HG02759 (cell line): Measurements from ENCODE around the gene CTSG.
"Not testable (repeated sequence)": the region's sequence is repeated elsewhere in the genome, so short reads cannot be mapped to it uniquely, and the experiment has no call there.

Experiments used
- ATAC-seq: cut with Tn5 transposase; IDR thresholded peaks from one replicate; pipeline ENCODE4 v1.9.1; 2021; ENCODE audit warnings: mild to moderate bottlenecking, moderate library complexity; ENCODE audit not compliant: unreplicated experiment

CTSG gene

GRCh38 chr14:24549064-24549463 is 27.0 kb downstream of the CTSG start:
- ATAC-seq: not testable (repeated sequence)

DNA sequence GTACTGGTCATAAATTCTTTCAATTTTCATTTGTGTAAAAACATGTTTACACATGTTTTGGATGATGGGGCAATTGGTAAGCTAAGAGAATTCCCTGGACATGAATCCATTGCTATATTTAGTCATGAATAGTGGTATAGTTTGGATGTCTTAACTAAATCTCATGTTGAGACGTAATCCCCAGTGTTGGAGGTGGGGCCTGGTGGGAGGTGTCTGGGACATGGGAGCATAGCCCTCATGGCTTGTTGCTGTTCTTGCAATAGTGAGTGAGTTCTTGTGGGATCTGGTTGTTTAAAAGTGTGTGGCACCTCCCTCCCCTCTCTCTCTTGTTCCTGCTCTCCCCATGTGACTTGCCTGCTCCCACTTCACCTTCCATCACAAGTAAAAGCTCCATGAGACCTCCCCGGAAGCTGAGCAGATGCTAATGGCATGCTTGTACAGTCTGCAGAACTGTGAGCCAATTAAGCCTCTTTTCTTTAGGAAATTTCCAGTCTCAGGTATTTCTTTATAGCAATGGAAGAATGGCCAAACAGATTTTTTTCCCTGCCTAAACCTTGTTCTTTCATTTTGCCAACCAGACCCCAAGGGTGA is 33.6 kb downstream of the CTSG start:
- no peak for ATAC-seq

DNA sequence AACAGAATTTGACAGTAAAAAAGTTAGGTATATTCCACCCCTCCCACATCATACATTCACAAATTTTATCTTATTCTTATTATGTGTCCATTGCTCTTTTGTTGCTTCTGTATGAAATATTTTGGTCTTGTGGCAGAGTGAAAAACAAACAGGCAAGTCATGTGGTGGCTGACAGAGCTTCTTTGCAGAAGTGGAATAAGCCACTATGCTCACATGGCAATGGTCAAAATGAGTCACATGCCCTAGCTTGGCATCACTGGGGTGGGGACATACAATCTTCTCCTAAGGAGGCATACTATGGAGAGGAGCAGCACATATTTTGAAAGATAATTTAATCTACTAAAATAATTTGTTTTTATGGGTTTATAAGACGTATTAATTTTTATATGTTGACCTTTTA is 40.3 kb downstream of the CTSG start:
- ATAC-seq: peak; percentile 56

DNA sequence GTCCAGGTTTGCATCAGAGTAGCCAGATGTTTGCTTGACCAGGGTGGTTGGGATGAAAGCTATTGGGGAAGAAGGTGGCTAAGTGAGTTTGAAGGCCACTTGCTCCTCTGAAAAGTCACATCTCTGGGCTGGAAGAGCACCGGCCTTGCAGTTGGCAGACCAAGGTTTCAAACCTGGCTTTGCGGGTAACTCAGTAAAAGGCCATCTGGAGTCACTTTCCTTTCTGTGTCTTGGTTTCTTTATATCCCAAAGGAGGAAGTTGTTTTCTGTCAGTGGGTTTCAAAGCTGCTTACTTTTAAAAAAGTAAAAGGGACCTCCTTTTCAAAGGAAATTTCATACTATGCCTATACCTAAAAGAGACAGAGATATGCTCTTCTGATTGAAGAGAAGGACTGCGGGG is 41.8 kb downstream of the CTSG start:
- ATAC-seq: no peak

DNA sequence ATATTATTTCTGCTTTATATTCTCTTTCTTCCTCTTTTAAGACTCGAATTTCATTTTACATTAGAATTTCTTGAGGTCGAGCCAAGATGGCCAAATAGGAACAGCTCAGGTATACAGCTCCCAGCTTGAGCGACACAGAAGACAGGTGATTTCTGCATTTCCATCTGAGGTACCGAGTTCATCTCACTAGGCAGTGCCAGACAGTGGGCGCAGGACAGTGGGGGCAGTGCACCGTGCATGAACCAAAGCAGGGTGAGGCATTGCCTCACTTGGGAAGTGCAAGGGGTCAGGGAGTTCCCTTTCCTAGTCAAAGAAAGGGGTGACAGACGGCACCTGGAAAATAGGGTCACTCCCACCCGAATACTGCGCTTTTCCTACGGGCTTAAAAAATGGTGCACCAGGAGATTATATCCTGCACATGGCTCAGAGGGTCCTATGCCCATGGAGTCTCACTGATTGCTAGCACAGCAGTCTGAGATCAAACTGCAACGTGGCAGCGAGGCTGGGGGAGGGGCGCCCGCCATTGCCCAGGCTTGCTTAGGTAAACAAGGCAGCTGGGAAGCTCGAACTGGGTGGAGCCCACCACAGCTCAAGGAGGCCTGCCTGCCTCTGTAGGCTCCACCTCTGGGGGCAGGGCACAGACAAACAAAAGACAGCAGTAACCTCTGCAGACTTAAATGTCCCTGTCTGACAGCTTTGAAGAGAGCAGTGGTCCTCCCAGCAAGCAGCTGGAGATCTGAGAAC is 50.0 kb downstream of the CTSG start:
- ATAC-seq: not testable (repeated sequence)
